K562 (cell line): ENCODE results near the gene ARHGAP8. TPM values are rescaled to one million over a fixed set of nuclear protein-coding genes. Genes with fewer than 3 reads are reported as not detected.
A peak's percentile ranks its signal among the peaks of the same experiment; 100 is the strongest.

Experiments used
- ATAC-seq: fragments of 200-7000 bp; cut with Tn5 transposase; 3 replicates; pipeline ENCODE4 v1.9.1; 2020; ENCODE audit warnings: moderate library complexity
- BruUV-seq: library from RNA; stranded (reverse); fragments of 400-500 nt; replicated peaks from 2 replicates; lab custom pipeline; 2021; lab: Mats Ljungman, UMichigan
- CTCF ChIA-PET: fragments of 300-600 bp; formaldehyde crosslinking; extraction: SDS; loops from one replicate; lab custom pipeline; 2021; ENCODE audit warnings: low intra/inter-chr PET ratio; lab: Yijun Ruan, JAX
- POLR2A ChIA-PET: fragments of 300-600, 350-650 bp; sonication (Branson Sonifier 250); formaldehyde crosslinking; extraction: SDS; loops from one replicate; lab custom pipeline; 2021; ENCODE audit warnings: antibody characterized with exemption, inconsistent platforms; lab: Yijun Ruan, JAX
- DNase-seq, 4 experiments: peaks; one replicate each; pipeline versions ENCODE4 v3.0.0 to v3.0.0-alpha.2; 2011 to 2018; ENCODE audit warnings: low spot score in 3 of 4, mixed read lengths in 3 of 4; ENCODE audit errors: extremely low read depth in 1 of 4
- FAIRE-seq: peaks from 2 replicates; lab custom pipeline; 2011; peaks lifted over from hg19 to GRCh38; lab: Jason Lieb, UNC
- H2AFZ ChIP-seq: 2 replicates; pipeline ENCODE4 v1.6.0; 2011; ENCODE audit warnings: low read depth, low read length, control low read depth, inconsistent platforms
- H3K27ac ChIP-seq: fragments of 200-600 bp; 3 replicates; pipeline ENCODE4 v1.8.0; 2011; ENCODE audit warnings: low read depth, mild to moderate bottlenecking, control low read depth, inconsistent platforms, low read length, moderate library complexity, mixed read lengths; ENCODE audit errors: extremely low read depth
- H3K27me3 ChIP-seq, 2 experiments: fragments of 300-600 bp in 1 of 2; 2 replicates in 1 of 2; 3 replicates in 1 of 2; pipeline versions ENCODE4 v1.6.0 to v1.8.0; 2011; ENCODE audit warnings: inconsistent platforms in 2 of 2, low read length in 2 of 2, mild to moderate bottlenecking in 1 of 2, mixed read lengths in 1 of 2, moderate library complexity in 1 of 2; ENCODE audit not compliant: control insufficient read depth in 2 of 2, insufficient read depth in 2 of 2
- H3K36me3 ChIP-seq: fragments of 300-600 bp; 3 replicates; pipeline ENCODE4 v1.8.0; 2011; ENCODE audit warnings: mild to moderate bottlenecking, low read length, inconsistent platforms; ENCODE audit not compliant: control insufficient read depth, insufficient read depth
- H3K4me1 ChIP-seq, 2 experiments: fragments of 200-600 bp in 1 of 2; replicated peaks in 1 of 2; 2 replicates in 1 of 2; 3 replicates in 1 of 2; pipeline versions ENCODE4 v1.5.1 to v1.8.0; 2011; ENCODE audit warnings: inconsistent platforms in 2 of 2, low read length in 2 of 2, mild to moderate bottlenecking in 1 of 2, mixed read lengths in 1 of 2, moderate library complexity in 1 of 2; ENCODE audit not compliant: control insufficient read depth in 2 of 2, insufficient read depth in 2 of 2
- H3K4me2 ChIP-seq: 2 replicates; pipeline ENCODE4 v1.6.1; 2011; ENCODE audit warnings: low read length, control low read depth, inconsistent platforms, mixed read lengths; ENCODE audit not compliant: insufficient read depth
- H3K4me3 ChIP-seq: fragments of 200-600 bp; sonication (generic), shearing (Covaris generic); 2 replicates; pipeline ENCODE4 v1.5.1; 2016; ENCODE audit warnings: control low read depth, inconsistent platforms
- H3K79me2 ChIP-seq: fragments of 200-600 bp; 3 replicates; pipeline ENCODE4 v1.8.0; 2011; ENCODE audit warnings: low read length, inconsistent platforms; ENCODE audit not compliant: control insufficient read depth, insufficient read depth
- H3K9ac ChIP-seq, 2 experiments: 2 replicates each; pipeline versions ENCODE4 v1.6.0 to v1.6.1; 2011; ENCODE audit warnings: low read depth in 2 of 2, low read length in 2 of 2, control low read depth in 1 of 2, inconsistent platforms in 1 of 2, mild to moderate bottlenecking in 1 of 2, mixed read lengths in 1 of 2; ENCODE audit not compliant: insufficient read depth in 1 of 2
- H3K9me1 ChIP-seq: one replicate; pipeline ENCODE4 v1.6.0; 2011; ENCODE audit warnings: inconsistent platforms, mild to moderate bottlenecking, low read length, moderate library complexity; ENCODE audit not compliant: control insufficient read depth, insufficient read depth
- H3K9me3 ChIP-seq: replicated peaks from 2 replicates; pipeline ENCODE4 v1.5.1; 2011; ENCODE audit warnings: low read depth, low read length, inconsistent platforms; ENCODE audit not compliant: control insufficient read depth, insufficient read depth
- H4K20me1 ChIP-seq: replicated peaks from 2 replicates; pipeline ENCODE4 v1.6.1; 2011; ENCODE audit warnings: low read length, inconsistent platforms, mixed read lengths; ENCODE audit not compliant: control insufficient read depth, insufficient read depth
- CBFB ChIP-seq: sonication (generic); formaldehyde crosslinking; IDR thresholded peaks from 2 replicates; pipeline ENCODE4 v1.4.0; 2020; ENCODE audit warnings: mild to moderate bottlenecking, missing genetic modification reagents
- GTF2A2 ChIP-seq: IDR thresholded peaks from 2 replicates; pipeline ENCODE4 v1.6.1; 2016; ENCODE audit warnings: mild to moderate bottlenecking, missing genetic modification characterization, missing compliant biosample characterization
- IFI16 ChIP-seq: fragments of 250-450 bp; sonication (Bioruptor Pico); IDR thresholded peaks from 2 replicates; pipeline ENCODE4 v2.1.2; 2022; ENCODE audit warnings: mild to moderate bottlenecking, inconsistent platforms
- NCOA2 ChIP-seq, 2 experiments: fragments of 450-650 bp; IDR thresholded peaks; 2 replicates each; pipeline ENCODE4 v1.6.1; 2018; ENCODE audit warnings: mild to moderate bottlenecking in 2 of 2, moderate library complexity in 1 of 2; ENCODE audit not compliant: partially characterized antibody in 2 of 2
- POLR2G ChIP-seq: fragments of 200-400 bp; formaldehyde crosslinking; IDR thresholded peaks from 2 replicates; pipeline ENCODE4 v1.6.1; 2017; ENCODE audit warnings: low read depth, mild to moderate bottlenecking, antibody characterized with exemption, low read length, moderate library complexity
- POLR3G ChIP-seq: IDR thresholded peaks from 2 replicates; pipeline ENCODE4 v1.6.1; 2011; ENCODE audit not compliant: insufficient read length, insufficient replicate concordance; ENCODE audit errors: extremely low read depth
- XRCC5 ChIP-seq: fragments of 200-400 bp; formaldehyde crosslinking; IDR thresholded peaks from 2 replicates; pipeline ENCODE4 v1.6.1; 2017; ENCODE audit warnings: low read depth, mild to moderate bottlenecking, low read length
- ZFP1 ChIP-seq: fragments of 450-650 bp; formaldehyde crosslinking; IDR thresholded peaks from 2 replicates; pipeline ENCODE4 v1.4.0; 2020; ENCODE audit warnings: mild to moderate bottlenecking, mixed read lengths
- WGBS: fragments of 100-300 bp; shearing (Covaris generic); methylation state at CpG from one replicate; pipeline ENCODE4 v1.1.6; 2016; ENCODE audit warnings: low coverage, mixed read lengths; ENCODE audit not compliant: insufficient coverage; ENCODE audit errors: missing lambda C conversion rate; 5-methylcytosine and 5-hydroxymethylcytosine counted together
- in situ Hi-C: fragments of 300-500 bp; cut with MboI; formaldehyde crosslinking; loops from 4 replicates; pipeline ENCODE4 v1.15.0; 2018; ENCODE audit warnings: inconsistent platforms, mixed read lengths
- intact Hi-C: fragments of 100-400 bp; cut with micrococcal nuclease; formaldehyde crosslinking; loops from 2 replicates; pipeline ENCODE4 v1.14.2; 2022
- polyA plus RNA-seq, 8 experiments: library from polyadenylated mRNA; depleted of rRNA in 4 of 8; stranded (reverse) in 5 of 8; unstranded in 3 of 8; fragments of >200 nt; fragmentation: Nextera tagmentation in 2 of 8; fragmentation: Illumina TruSeq in 1 of 8; extraction: Ambion mirVana in 2 of 8; extraction: Trizol in 1 of 8; gene quantifications; 2 replicates each; pipeline versions ENCODE4 v1.2.1 to v1.2.3, GENCODE V29; 2011 to 2014; ENCODE audit warnings: inconsistent platforms in 1 of 8, missing spikeins in 1 of 8
- total RNA-seq, 7 experiments: library from RNA; depleted of rRNA in 6 of 7; stranded (reverse); fragments of >200 nt in 6 of 7; fragmentation: Illumina TruSeq in 2 of 7; extraction: Trizol in 2 of 7; gene quantifications; 2 replicates each; pipeline versions ENCODE4 v1.2.1 to v1.2.3, GENCODE V29; 2011 to 2021; ENCODE audit warnings: low replicate concordance in 1 of 7

ARHGAP8 gene
- total and polyA plus RNA-seq, 9 of the 15 experiments (the other 6 are each of a cell fraction or from before 2014, with no cell fraction given): 0.15 to 2.2 (median 0.62) TPM

DNA sequence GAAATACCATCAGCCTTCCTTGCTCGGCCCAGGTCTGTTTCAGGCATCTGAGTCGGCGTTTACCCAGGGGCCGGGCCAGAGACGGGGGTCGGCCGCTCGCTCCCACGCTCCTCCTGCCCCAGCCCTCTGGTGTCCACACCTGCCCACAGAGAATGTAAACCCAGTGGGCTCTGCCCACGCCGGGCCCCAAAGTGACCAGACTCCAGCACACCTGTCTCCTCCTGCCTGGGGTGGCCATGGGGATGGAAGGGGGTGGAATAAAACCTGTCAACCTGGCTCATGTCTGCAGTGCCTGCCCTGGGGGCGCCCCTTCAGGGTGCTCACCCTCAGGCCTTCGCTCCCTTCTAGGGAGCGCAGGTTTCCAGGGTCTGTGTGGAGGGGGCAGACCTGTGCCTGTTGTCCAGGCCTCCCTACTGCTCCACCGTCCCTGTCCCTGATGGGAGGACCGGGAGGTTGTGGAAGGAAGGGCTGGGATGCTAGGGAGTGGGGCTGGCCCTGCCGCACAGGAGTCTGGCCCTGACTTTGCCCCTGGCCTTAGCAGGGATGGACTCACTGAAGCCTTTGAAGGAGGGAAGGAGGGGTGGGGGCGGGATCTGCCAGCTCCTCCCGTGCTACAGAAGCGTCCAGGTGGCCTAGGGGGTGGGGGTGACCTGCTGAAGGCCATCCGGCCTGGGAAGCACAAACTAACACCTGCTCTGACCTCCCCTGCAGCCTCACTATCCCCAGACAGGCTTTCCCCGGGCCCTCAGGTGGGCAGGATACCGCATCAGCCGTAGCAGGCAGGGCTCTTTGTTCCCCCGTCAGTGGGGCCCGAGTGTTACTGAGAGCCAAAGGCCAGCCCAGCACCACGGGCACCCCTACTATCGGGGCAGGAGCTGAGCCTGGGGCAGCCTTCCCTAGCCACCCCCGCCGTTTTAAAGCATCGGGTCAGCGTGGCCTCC is 14.7 kb upstream of the ARHGAP8 start:
- peaks cover 25% of the 10 kb centered on the region for H4K20me1 ChIP-seq
- in situ Hi-C loops: no loop called here
- H3K9me3 ChIP-seq: no peaks in the 10 kb centered on the region
- no peaks in the 10 kb centered on the region for H3K79me2 ChIP-seq
- DNase-seq (no peak), ATAC-seq (no peak)
- H3K4me2 ChIP-seq: no peak overlapping the region
- POLR2A ChIA-PET: interaction anchor here (0.7 to 1.0 kb wide), 2 partner anchors 9 to 12 kb away, joined by 3 read pairs; no protein-coding TSS in a partner anchor
- H3K4me3 ChIP-seq: no peak overlapping the region
- no TSS peak for BruUV-seq
- peaks cover 0 to 44% of the 10 kb centered on the region in 2 experiments; a peak in 2 of 5 replicates for H3K4me1 ChIP-seq
- peak overlapping the region in 1 of 2 experiments; percentile 58; a peak in 2 of 4 replicates for H3K9ac ChIP-seq
- H3K9me1 ChIP-seq: no peaks in the 10 kb centered on the region
- 34% methylated on average over 17 of the region's 32 CpGs for WGBS
- no peak overlapping the region for H3K27ac ChIP-seq
- no peak overlapping the region for H2AFZ ChIP-seq
- CTCF ChIA-PET: no interaction called here
- TF ChIP-seq ZFP1 (CRISPR knock-in tag) (no peak), GTF2A2 (no peak), POLR3G (no peak), POLR2G (peak; percentile 68; the same call in 1 of the 2 replicates), NCOA2 (IDR thresholded peaks at IDR 0.05; ENCODE audit: partially characterized antibody in 2 of 2) (no peak), CBFB (no peak), IFI16 (no peak), XRCC5 (no peak)
- TF ChIP-seq, all 486 proteins: peak for 1
- no peak for FAIRE-seq
- no peaks in the 10 kb centered on the region for H3K27me3 ChIP-seq
- H3K36me3 ChIP-seq: no peaks in the 10 kb centered on the region
- intact Hi-C loops: loop anchor here (5.0 kb wide), 1 partner anchor 55 kb away; no protein-coding TSS in a partner anchor
